ENCODE measurements around the gene MTMR10. TPM values are rescaled to one million over a fixed set of nuclear protein-coding genes. Genes with fewer than 3 reads are reported as not detected.

Gene MTMR10
- total and polyA plus RNA-seq, 2 of the 4 experiments (the other 2 are of a cell fraction): 11.2 to 13.8 TPM

GRCh38 chr15:30929064-30929669 is 62.3 kb downstream of the MTMR10 start:
- Histone ChIP-seq H3K4me3 (ENCODE audit: insufficient read depth, low read depth, low read length) (no peak overlapping the region), H2AFZ (replicated peaks; ENCODE audit: low read length, poor library complexity) (no peak overlapping the region), H3K56ac (ENCODE audit: extremely low read depth, insufficient read depth, low read length) (no peak overlapping the region), H2BK5ac (ENCODE audit: low read depth, low read length, poor library complexity, severe bottlenecking) (no peak overlapping the region), H3K14ac (replicated peaks; ENCODE audit: low read depth, low read length) (no peak overlapping the region), H3K9me3 (ENCODE audit: control insufficient read depth, insufficient read depth, low read length) (no peaks in the 10 kb centered on the region), H2AK9ac (replicated peaks; ENCODE audit: low read depth, low read length, poor library complexity) (no peak overlapping the region), H2AK5ac (ENCODE audit: low read depth, low read length) (no peak overlapping the region), H3K36me3 (ENCODE audit: control insufficient read depth, insufficient read depth, low read length) (peaks cover 39% of the 10 kb centered on the region), H3K4ac (ENCODE audit: low read depth, low read length) (no peak overlapping the region), H4K91ac (ENCODE audit: insufficient read depth, low read depth, low read length) (no peak overlapping the region), H4K20me1 (ENCODE audit: insufficient read depth, low read length) (peaks cover 30% of the 10 kb centered on the region; the same call in 1 of the 2 replicates), H3K27ac (ENCODE audit: insufficient read depth, low read length) (no peak overlapping the region), H3K4me1 (ENCODE audit: control insufficient read depth, insufficient read depth, low read length) (peaks cover 16% of the 10 kb centered on the region), H3K9me1 (ENCODE audit: insufficient read depth, low read length) (peaks cover 21% of the 10 kb centered on the region), H2BK20ac (ENCODE audit: low read depth, low read length) (no peak overlapping the region), H3K4me2 (ENCODE audit: low read depth, low read length) (no peak overlapping the region), H4K8ac (ENCODE audit: low read depth in 2 of 2, low read length in 2 of 2) (no peak overlapping the region), H3K23ac (ENCODE audit: low read depth, low read length) (no peak overlapping the region), H3K79me1 (ENCODE audit: low read depth in 1 of 2, low read length in 2 of 2) (no peaks in the 10 kb centered on the region), H2BK15ac (ENCODE audit: low read depth, low read length) (no peak overlapping the region), H3K18ac (ENCODE audit: low read depth, low read length) (no peak overlapping the region), H4K5ac (ENCODE audit: low read depth, low read length) (no peak overlapping the region), H2BK120ac (ENCODE audit: low read depth, low read length) (no peak overlapping the region), H3K9ac (ENCODE audit: low read depth, low read length) (no peak overlapping the region), H3K27me3 (ENCODE audit: control insufficient read depth, insufficient read depth, low read length) (no peaks in the 10 kb centered on the region; the same call in 1 of the 2 replicates)
- ChIA-PET CTCF (no interaction called here), POLR2A (ENCODE audit: unreplicated experiment) (no interaction called here)
- ATAC-seq (ENCODE audit: low read depth): no peak
- in situ Hi-C loops (cut with MboI; ENCODE audit: low sequenced_read_pairs) (no loop called here), dilution Hi-C loops (cut with HindIII; ENCODE audit: low sequenced_read_pairs, unreplicated experiment) (no loop called here), intact Hi-C loops (cut with micrococcal nuclease) (loop anchor here (2.0 kb wide), 1 partner anchor 62 kb away; the partner anchor contains the start of gene MTMR10)
- 93% methylated on average over 3 of the region's 10 CpGs; no CpG with 5 or more reads in 1 of the 2 experiments for WGBS, 2 experiments (ENCODE audit: extremely low coverage in 2 of 2, insufficient read length in 1 of 2)
- no TSS peak for BruUV-seq (replicated peaks)
- no peak for DNase-seq
- no peak for TF ChIP-seq CTCF (conservative IDR thresholded peaks at IDR 0.05; ENCODE audit: low read depth, low read length)
- no peak for TF ChIP-seq BHLHE40 (IDR thresholded peaks at IDR 0.05; ENCODE audit: low read depth, low read length)
- TF ChIP-seq CEBPB (IDR thresholded peaks at IDR 0.05; ENCODE audit: low read depth, low read length): no peak
- no peak for TF ChIP-seq USF2 (IDR thresholded peaks at IDR 0.05; ENCODE audit: low read depth, low read length)
- TF ChIP-seq RFX5 (IDR thresholded peaks at IDR 0.05; ENCODE audit: low read depth, low read length): no peak
- TF ChIP-seq MAZ (IDR thresholded peaks at IDR 0.05; ENCODE audit: borderline replicate concordance, low read depth, low read length): no peak
- no peak for TF ChIP-seq FOS (IDR thresholded peaks at IDR 0.05; ENCODE audit: low read depth, low read length)
- TF ChIP-seq SMC3 (IDR thresholded peaks at IDR 0.05; ENCODE audit: low read depth, low read length): no peak
- TF ChIP-seq RAD21 (IDR thresholded peaks at IDR 0.05; ENCODE audit: low read length): no peak
- TF ChIP-seq POLR2A (IDR thresholded peaks at IDR 0.05; ENCODE audit: low read depth, low read length): no peak
- TF ChIP-seq NFE2L2 (IDR thresholded peaks at IDR 0.05; ENCODE audit: low read depth, low read length): no peak
